Measurements from ENCODE around the gene CYP24A1. TPM values are rescaled to one million over a fixed set of nuclear protein-coding genes. Genes with fewer than 3 reads are reported as not detected.
A peak's percentile ranks its signal among the peaks of the same experiment; 100 is the strongest.

The CYP24A1 gene
- total RNA-seq, 6 experiments from 2014 or later: not detected

DNA sequence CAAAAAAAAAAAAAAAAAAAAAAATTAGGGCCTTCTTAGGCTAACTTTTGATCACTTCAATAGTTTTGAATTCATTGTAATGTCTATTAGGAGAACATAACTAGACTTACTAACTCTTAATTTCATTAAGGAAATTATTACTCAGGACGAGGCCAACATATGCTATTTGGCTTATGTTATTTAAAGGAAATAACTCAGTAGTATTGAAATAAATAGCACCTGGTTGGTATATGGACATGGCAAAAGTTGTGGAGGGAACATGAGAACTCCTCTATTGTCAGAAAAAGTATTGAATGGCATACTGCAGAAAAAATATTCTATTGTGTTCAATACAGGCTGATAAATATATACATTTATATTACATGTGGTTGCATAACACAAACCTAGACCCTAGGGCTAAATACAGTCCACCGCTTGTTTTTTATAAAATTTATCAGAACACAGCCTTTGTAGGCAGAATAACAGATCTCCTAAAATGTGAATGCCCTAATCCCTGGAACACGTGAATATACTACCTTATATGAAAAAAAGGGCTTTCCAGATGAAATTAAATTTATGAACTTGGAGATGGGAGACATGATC, 18.0 kb downstream of the CYP24A1 start:
- H3K9me3 ChIP-seq: no peaks in the 10 kb centered on the region
- DNase-seq (no peak), ATAC-seq (no peak)
- intact Hi-C loops (cut with DNase I): no loop called here
- peaks cover 0 to 12% (median 1%) of the 10 kb centered on the region in 4 donors for H3K4me1 ChIP-seq
- no peak overlapping the region for H3K4me3 ChIP-seq
- WGBS (ENCODE audit: insufficient coverage, low coverage, low lambda C conversion rate, missing lambda C conversion rate): 87% methylated on average over 3 of the region's 3 CpGs
- H3K27ac ChIP-seq: no peak overlapping the region
- H3K27me3 ChIP-seq: no peaks in the 10 kb centered on the region
- no peak for TF ChIP-seq POLR2A (IDR thresholded peaks at IDR 0.05)
- TF ChIP-seq, protein P1, sequence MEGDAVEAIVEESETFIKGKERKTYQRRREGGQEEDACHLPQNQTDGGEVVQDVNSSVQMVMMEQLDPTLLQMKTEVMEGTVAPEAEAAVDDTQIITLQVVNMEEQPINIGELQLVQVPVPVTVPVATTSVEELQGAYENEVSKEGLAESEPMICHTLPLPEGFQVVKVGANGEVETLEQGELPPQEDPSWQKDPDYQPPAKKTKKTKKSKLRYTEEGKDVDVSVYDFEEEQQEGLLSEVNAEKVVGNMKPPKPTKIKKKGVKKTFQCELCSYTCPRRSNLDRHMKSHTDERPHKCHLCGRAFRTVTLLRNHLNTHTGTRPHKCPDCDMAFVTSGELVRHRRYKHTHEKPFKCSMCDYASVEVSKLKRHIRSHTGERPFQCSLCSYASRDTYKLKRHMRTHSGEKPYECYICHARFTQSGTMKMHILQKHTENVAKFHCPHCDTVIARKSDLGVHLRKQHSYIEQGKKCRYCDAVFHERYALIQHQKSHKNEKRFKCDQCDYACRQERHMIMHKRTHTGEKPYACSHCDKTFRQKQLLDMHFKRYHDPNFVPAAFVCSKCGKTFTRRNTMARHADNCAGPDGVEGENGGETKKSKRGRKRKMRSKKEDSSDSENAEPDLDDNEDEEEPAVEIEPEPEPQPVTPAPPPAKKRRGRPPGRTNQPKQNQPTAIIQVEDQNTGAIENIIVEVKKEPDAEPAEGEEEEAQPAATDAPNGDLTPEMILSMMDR (IDR thresholded peaks at IDR 0.05): no peak
- no peaks in the 10 kb centered on the region for H3K36me3 ChIP-seq

DNA sequence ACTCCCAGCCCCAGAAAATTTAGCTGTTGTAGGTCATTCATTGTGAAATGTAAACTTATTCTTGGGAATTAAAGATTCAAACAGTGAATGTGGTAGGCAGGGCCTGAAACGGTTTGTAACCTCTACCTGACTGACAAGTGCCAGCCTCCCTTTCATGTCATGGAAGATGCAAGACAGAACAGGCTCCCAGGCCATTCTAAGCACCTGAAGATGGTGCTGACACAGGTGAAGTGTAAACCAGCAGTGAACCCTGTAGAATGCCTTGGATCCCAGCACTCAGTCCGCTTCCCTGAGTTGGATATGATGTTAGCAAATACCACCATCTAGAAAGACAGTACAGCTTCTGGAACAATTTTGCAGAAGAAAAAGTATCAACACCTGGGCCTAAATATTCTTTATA, 19.3 kb downstream of the CYP24A1 start:
- intact Hi-C loops (cut with DNase I): no loop called here
- TF ChIP-seq POLR2A (IDR thresholded peaks at IDR 0.05): no peak
- TF ChIP-seq, protein P1 (IDR thresholded peaks at IDR 0.05): no peak
- WGBS (ENCODE audit: insufficient coverage, low coverage, low lambda C conversion rate, missing lambda C conversion rate): 83% methylated on average over 1 of the region's 2 CpGs
- Histone ChIP-seq H3K4me1 (peaks cover 0 to 12% (median 1%) of the 10 kb centered on the region in 4 donors), H3K27ac (no peak overlapping the region), H3K9me3 (no peaks in the 10 kb centered on the region), H3K27me3 (no peaks in the 10 kb centered on the region), H3K4me3 (no peak overlapping the region), H3K36me3 (no peaks in the 10 kb centered on the region)
- ATAC-seq (no peak), DNase-seq (no peak)

DNA sequence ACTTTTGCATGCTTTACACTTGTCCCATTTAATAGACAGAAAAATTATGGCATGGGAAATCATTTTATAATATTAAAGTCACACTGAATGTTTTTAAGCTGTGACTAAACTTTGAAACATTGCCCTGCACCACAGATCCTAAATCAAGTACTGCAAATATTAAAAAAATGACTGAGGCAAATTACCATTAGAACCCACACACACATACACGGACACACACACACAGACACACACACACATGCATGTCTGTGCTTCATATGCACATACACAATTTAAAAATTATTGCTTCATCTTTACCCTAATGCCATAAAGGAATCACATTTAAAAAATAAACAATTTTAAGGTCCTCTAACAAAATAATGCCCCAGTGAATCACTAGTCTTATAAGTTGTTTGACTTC, 19.9 kb downstream of the CYP24A1 start:
- no peak for ATAC-seq
- Histone ChIP-seq H3K9me3 (no peaks in the 10 kb centered on the region), H3K27me3 (no peaks in the 10 kb centered on the region), H3K36me3 (no peaks in the 10 kb centered on the region), H3K4me1 (peaks cover 0 to 12% (median 1%) of the 10 kb centered on the region in 4 donors), H3K27ac (no peak overlapping the region), H3K4me3 (no peak overlapping the region)
- TF ChIP-seq POLR2A (IDR thresholded peaks at IDR 0.05): no peak
- intact Hi-C loops (cut with DNase I): no loop called here
- 100% methylated on average over 1 of the region's 1 CpG for WGBS (ENCODE audit: insufficient coverage, low coverage, low lambda C conversion rate, missing lambda C conversion rate)
- DNase-seq: no peak

DNA sequence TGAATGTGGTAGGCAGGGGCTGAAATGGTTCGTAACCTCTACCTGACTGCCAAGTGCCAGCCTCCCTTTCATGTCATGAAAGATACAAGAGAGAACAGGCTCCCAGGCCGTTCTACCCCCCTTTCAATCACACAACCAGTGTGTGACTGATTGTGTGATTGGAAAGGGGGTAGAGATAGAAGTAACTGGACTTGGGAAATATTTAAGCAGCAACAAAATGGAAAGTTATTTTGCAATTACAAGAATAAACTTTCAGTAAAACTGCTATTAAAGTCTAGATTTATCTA, 20.8 kb downstream of the CYP24A1 start:
- H3K9me3 ChIP-seq: no peaks in the 10 kb centered on the region
- H3K36me3 ChIP-seq: no peaks in the 10 kb centered on the region
- WGBS (ENCODE audit: insufficient coverage, low coverage, low lambda C conversion rate, missing lambda C conversion rate): 29% methylated on average over 2 of the region's 2 CpGs
- intact Hi-C loops (cut with DNase I): no loop called here
- H3K4me1 ChIP-seq: peaks cover 0 to 15% (median 1%) of the 10 kb centered on the region in 4 donors
- peak; percentile 35 to 81 (median 70) for ATAC-seq
- H3K27me3 ChIP-seq: no peaks in the 10 kb centered on the region
- H3K4me3 ChIP-seq: no peak overlapping the region
- H3K27ac ChIP-seq: peak overlapping the region in 1 of 3 donors; percentile 29
- peak in 1 of 3 donors; percentile 51 for DNase-seq
- TF ChIP-seq, protein P1 (IDR thresholded peaks at IDR 0.05): no peak
- TF ChIP-seq POLR2A (IDR thresholded peaks at IDR 0.05): no peak

DNA sequence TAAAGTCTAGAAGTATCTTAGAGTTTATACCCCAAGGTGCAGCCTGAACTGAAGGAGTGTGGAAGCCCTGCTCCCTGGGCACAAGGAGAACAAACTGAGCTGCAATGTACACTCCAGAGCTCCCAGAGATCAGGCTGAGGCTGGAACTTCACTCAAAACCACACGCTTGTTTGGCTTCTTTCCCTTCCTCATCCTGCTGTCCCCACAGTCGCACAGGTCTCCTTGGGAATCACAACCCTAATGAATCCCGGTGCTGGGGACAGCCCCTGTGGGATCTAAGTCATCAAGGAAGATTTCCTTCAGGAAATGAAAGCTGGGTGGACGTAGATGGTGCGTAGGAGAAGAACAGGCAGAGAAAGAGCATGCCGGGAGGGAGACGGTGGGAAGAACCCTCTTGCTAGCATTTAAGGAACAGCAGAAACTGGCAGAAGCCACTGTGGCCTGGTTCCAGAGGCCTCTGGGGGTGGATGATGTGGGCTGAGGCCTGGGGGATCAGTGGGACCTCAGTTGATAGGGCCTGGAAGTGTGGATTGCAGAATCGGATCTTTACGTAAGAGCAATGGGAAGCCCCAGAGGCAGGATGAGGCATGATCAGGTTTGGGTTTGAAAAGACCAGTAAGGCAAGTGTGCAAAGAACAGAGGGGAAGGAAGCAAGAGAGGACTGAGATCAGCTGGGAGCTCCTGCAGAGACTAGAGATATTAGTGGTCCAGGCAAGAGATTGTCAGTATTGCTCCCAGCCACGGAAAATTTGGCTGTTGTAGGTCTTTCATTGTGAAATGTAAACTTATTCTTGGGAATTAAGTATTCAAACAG, 21.4 kb downstream of the CYP24A1 start:
- 76% methylated on average over 6 of the region's 10 CpGs for WGBS (ENCODE audit: insufficient coverage, low coverage, low lambda C conversion rate, missing lambda C conversion rate)
- no peaks in the 10 kb centered on the region for H3K9me3 ChIP-seq
- no peaks in the 10 kb centered on the region for H3K27me3 ChIP-seq
- TF ChIP-seq, protein P1 (IDR thresholded peaks at IDR 0.05): no peak
- TF ChIP-seq POLR2A (IDR thresholded peaks at IDR 0.05): no peak
- no peak for DNase-seq
- intact Hi-C loops (cut with DNase I): no loop called here
- peak overlapping the region in 1 of 3 donors; percentile 29 for H3K27ac ChIP-seq
- no peaks in the 10 kb centered on the region for H3K36me3 ChIP-seq
- H3K4me1 ChIP-seq: peaks cover 0 to 15% (median 1%) of the 10 kb centered on the region in 4 donors
- no peak overlapping the region for H3K4me3 ChIP-seq
- no peak for ATAC-seq
